ENCODE measurements around the gene IGFL4. TPM values are rescaled to one million over a fixed set of nuclear protein-coding genes. Genes with fewer than 3 reads are reported as not detected.

The IGFL4 gene
- total and polyA plus RNA-seq, 2 of the 8 experiments (the other 6 are each of a cell fraction or from before 2014, with no cell fraction given) = 0.05 to 0.11 TPM

- Histone ChIP-seq H3K9me3 (ENCODE audit: insufficient read depth in 2 of 2, low read depth in 1 of 2, low read length in 1 of 2) (no peaks in the 10 kb centered on the region), H2BK5ac (ENCODE audit: low read depth, low read length) (no peak overlapping the region; the same call in 1 of the 2 replicates), H2BK12ac (ENCODE audit: low read depth, low read length) (no peak overlapping the region), H3K23ac (ENCODE audit: insufficient read length) (no peak overlapping the region), H4K91ac (replicated peaks; ENCODE audit: insufficient read length, low read length) (peak overlapping the region; percentile 5), H3K23me2 (ENCODE audit: low read depth, low read length) (peaks cover 4% of the 10 kb centered on the region; the same call in 1 of the 2 replicates), H3K18ac (ENCODE audit: extremely low read depth, low read length) (peak overlapping the region; percentile 0; the same call in 1 of the 2 replicates), H2BK15ac (ENCODE audit: low read length) (no peak overlapping the region), H4K8ac (ENCODE audit: extremely low read depth, insufficient read depth, low read length) (peak overlapping the region; percentile 75), H3K36me3 (ENCODE audit: control insufficient read depth in 2 of 4, insufficient read depth in 4 of 4, low read length in 3 of 4) (peaks cover 0 to 7% (median 0%) of the 10 kb centered on the region in 4 experiments; a peak in 4 of 8 replicates), H3K4me1 (replicated peaks in 1 of 4; ENCODE audit: control insufficient read depth in 3 of 4, insufficient read depth in 4 of 4, low read length in 3 of 4) (peaks cover 0 to 6% (median 5%) of the 10 kb centered on the region in 4 experiments; a peak in 5 of 7 replicates), H3K4ac (replicated peaks; ENCODE audit: insufficient read length, low read depth, low read length) (no peak overlapping the region), H3K56ac (replicated peaks; ENCODE audit: insufficient read length, low read depth, low read length) (no peak overlapping the region), H2AFZ (ENCODE audit: low read length) (no peak overlapping the region), H3K27me3 (replicated peaks in 1 of 4; ENCODE audit: control insufficient read depth in 3 of 4, extremely low read depth in 1 of 4, insufficient read depth in 3 of 4, low read length in 3 of 4) (peaks cover 0 to 7% (median 6%) of the 10 kb centered on the region in 4 experiments; a peak in 4 of 7 replicates), H3K27ac (ENCODE audit: low read depth, low read length) (no peak overlapping the region), H2AK5ac (ENCODE audit: low read depth, low read length) (no peak overlapping the region), H3K79me1 (ENCODE audit: low read depth, low read length) (no peaks in the 10 kb centered on the region), H4K5ac (ENCODE audit: insufficient read length, low read depth, low read length) (no peak overlapping the region), H2BK120ac (replicated peaks; ENCODE audit: low read depth, low read length) (no peak overlapping the region), H4K20me1 (replicated peaks in 1 of 2; ENCODE audit: control insufficient read depth in 1 of 2, insufficient read depth in 2 of 2, low read length in 2 of 2) (peaks cover 5 to 8% of the 10 kb centered on the region in 2 experiments), H3K4me3 (ENCODE audit: extremely low read depth in 1 of 4, insufficient read depth in 2 of 4, low read depth in 3 of 4, low read length in 4 of 4) (no peak overlapping the region), H3K9ac (replicated peaks in 1 of 4; ENCODE audit: extremely low read depth in 1 of 4, low read depth in 3 of 4, low read length in 3 of 4) (no peak overlapping the region; a peak in 1 of 7 replicates), H3K14ac (ENCODE audit: insufficient read length) (no peak overlapping the region), H3K4me2 (ENCODE audit: insufficient read depth in 1 of 2, low read depth in 2 of 2, low read length in 2 of 2) (peak overlapping the region in 1 of 2 experiments; percentile 24; a peak in 1 of 4 replicates), H2BK20ac (ENCODE audit: low read length) (no peak overlapping the region), H3K79me2 (ENCODE audit: control insufficient read depth in 1 of 2, insufficient read depth in 2 of 2, low read length in 2 of 2) (no peaks in the 10 kb centered on the region)
- ChIA-PET POLR2A (ENCODE audit: partially characterized antibody) (no interaction called here), CTCF (ENCODE audit: partially characterized antibody) (interaction anchor here (0.6 to 3.3 kb wide), 36 partner anchors 8 to 482 kb away, joined by 3 to 25 read pairs (median 4); partner anchors contain the start of genes CCDC61, MYPOP and NANOS2)
- DNase-seq (ENCODE audit: low read depth in 1 of 2, low spot score in 2 of 2) (peak in 1 of 2 experiments; percentile 95), FAIRE-seq (peak; percentile 81)
- WGBS, 2 experiments (ENCODE audit: extremely low coverage in 1 of 2, insufficient coverage in 1 of 2, insufficient read length in 1 of 2, insufficient replicate concordance in 2 of 2, low coverage in 1 of 2, low lambda C conversion rate in 2 of 2, missing lambda C conversion rate in 1 of 2) = 66% methylated on average over 28 of the region's 28 CpGs; no CpG with 5 or more reads in 1 of the 2 experiments
- TF ChIP-seq CTCF (IDR thresholded peaks at IDR 0.05; ENCODE audit: control extremely low read depth in 1 of 3, insufficient read depth in 1 of 3, low read depth in 1 of 3, low read length in 3 of 3) (peak; percentile 75 to 84 (median 82)), CREB1 (IDR thresholded peaks at IDR 0.05) (peak; percentile 44), RAD21 (IDR thresholded peaks at IDR 0.05 in 1 of 2, conservative IDR thresholded peaks at IDR 0.05 in 1 of 2; ENCODE audit: low read depth in 2 of 2, low read length in 2 of 2) (peak; percentile 61 to 72), SP4 (IDR thresholded peaks at IDR 0.05; ENCODE audit: low read length) (no peak), NRF1 (IDR thresholded peaks at IDR 0.05; ENCODE audit: low read depth, low read length) (0 out of 2 replicates have a peak, but pooled peaks have one; percentile 18), CBX5 (IDR thresholded peaks at IDR 0.05; ENCODE audit: low read depth, low read length) (no peak), JUN (IDR thresholded peaks at IDR 0.05; ENCODE audit: low read depth, low read length) (no peak)
Measured at GRCh38 chr19:46009530-46010510, 31.0 kb downstream of the IGFL4 start.
